Body of pancreas (tissue), 4 donors: ENCODE measurements around the gene NFIC.
"Not testable (repeated sequence)": the region's sequence is repeated elsewhere in the genome, so short reads cannot be mapped to it uniquely, and the experiment has no call there.

Experiments used
- POLR2A ChIP-seq, 3 donors: fragments of 450-650 bp; IDR thresholded peaks; one replicate each; pipeline ENCODE4 v1.6.1; 2016; ENCODE audit warnings: antibody characterized with exemption in 3 of 3, mild to moderate bottlenecking in 2 of 3
- TF ChIP-seq, protein P1 (sequence below), 7 experiments: fragments of 450-650 bp in 4 of 7; fragments of 200-600 bp in 3 of 7; sonication (generic) in 3 of 7; IDR thresholded peaks; one replicate each; pipeline ENCODE4 v1.5.1; 2016 to 2019; ENCODE audit warnings: antibody characterized with exemption in 7 of 7

DNA sequence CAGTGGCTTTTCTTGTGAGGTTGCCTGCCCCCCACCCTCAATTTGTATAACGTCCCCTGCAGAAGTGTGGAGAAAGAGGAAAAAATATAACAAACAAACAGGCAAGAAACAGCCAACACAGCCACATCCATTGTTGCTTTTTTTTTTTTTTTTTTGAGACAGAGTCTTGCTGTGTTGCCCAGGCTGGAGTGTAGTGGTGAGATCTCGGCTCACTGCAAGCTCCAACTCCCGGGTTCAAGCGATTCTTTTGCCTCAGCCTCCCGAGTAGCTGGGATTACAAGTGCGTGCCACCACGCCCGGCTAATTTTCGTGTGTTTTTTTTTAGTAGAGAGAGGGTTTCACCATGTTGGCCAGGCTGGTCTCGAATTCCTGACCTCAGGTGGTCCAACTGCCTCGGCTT is 17.9 kb upstream of the NFIC start:
- TF ChIP-seq, protein P1, sequence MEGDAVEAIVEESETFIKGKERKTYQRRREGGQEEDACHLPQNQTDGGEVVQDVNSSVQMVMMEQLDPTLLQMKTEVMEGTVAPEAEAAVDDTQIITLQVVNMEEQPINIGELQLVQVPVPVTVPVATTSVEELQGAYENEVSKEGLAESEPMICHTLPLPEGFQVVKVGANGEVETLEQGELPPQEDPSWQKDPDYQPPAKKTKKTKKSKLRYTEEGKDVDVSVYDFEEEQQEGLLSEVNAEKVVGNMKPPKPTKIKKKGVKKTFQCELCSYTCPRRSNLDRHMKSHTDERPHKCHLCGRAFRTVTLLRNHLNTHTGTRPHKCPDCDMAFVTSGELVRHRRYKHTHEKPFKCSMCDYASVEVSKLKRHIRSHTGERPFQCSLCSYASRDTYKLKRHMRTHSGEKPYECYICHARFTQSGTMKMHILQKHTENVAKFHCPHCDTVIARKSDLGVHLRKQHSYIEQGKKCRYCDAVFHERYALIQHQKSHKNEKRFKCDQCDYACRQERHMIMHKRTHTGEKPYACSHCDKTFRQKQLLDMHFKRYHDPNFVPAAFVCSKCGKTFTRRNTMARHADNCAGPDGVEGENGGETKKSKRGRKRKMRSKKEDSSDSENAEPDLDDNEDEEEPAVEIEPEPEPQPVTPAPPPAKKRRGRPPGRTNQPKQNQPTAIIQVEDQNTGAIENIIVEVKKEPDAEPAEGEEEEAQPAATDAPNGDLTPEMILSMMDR (IDR thresholded peaks at IDR 0.05): not testable (repeated sequence)
- TF ChIP-seq POLR2A (IDR thresholded peaks at IDR 0.05): not testable (repeated sequence)
